Thoracic aorta (tissue), 2 donors: ENCODE data around the gene CDHR5. TPM values are rescaled to one million over a fixed set of nuclear protein-coding genes. Genes with fewer than 3 reads are reported as not detected.

Experiments used
- ATAC-seq: fragments of 150-250 bp; one replicate; pipeline ENCODE4 v1.8.0; 2017; ENCODE audit warnings: low read depth; ENCODE audit not compliant: insufficient number of reproducible peaks, low FRiP score
- DNase-seq: peaks from one replicate; pipeline ENCODE4 v3.0.0-alpha.2; 2020; ENCODE audit warnings: low spot score
- H3K27ac ChIP-seq, 2 donors: fragments of 200-600 bp; sonication (generic); 1 replicate in 1 of 2; 2 replicates in 1 of 2; pipeline ENCODE4 v1.5.1; 2016; ENCODE audit warnings: mild to moderate bottlenecking in 2 of 2, moderate library complexity in 2 of 2
- H3K27me3 ChIP-seq: fragments of 200-600 bp; sonication (generic); replicated peaks from 2 replicates; pipeline ENCODE4 v1.6.0; 2016; ENCODE audit warnings: mild to moderate bottlenecking; ENCODE audit not compliant: insufficient read depth
- H3K36me3 ChIP-seq: fragments of 200-600 bp; sonication (generic); one replicate; pipeline ENCODE4 v1.5.1; 2016
- H3K4me1 ChIP-seq, 2 donors: fragments of 200-600 bp; sonication (generic); 1 replicate in 1 of 2; 2 replicates in 1 of 2; pipeline versions ENCODE4 v1.5.1 to v1.6.0; 2016; ENCODE audit warnings: low read depth in 2 of 2, mild to moderate bottlenecking in 1 of 2; ENCODE audit not compliant: control insufficient read depth in 1 of 2
- H3K4me3 ChIP-seq: fragments of 200-600 bp; sonication (generic); 2 replicates; pipeline ENCODE4 v1.5.1; 2016; ENCODE audit warnings: mild to moderate bottlenecking
- H3K9me3 ChIP-seq: fragments of 200-600 bp; sonication (generic); 2 replicates; pipeline ENCODE4 v1.5.1; 2016
- total RNA-seq, 2 donors: library from RNA; depleted of rRNA; stranded (reverse); fragments of >200 nt; gene quantifications; one replicate each; pipeline versions ENCODE4 v1.1.0 to v1.2.3, GENCODE V29; 2016
- TF ChIP-seq, protein P1 (sequence below): fragments of 200-600 bp; sonication (generic); IDR thresholded peaks from one replicate; pipeline ENCODE4 v1.5.1; 2019; ENCODE audit warnings: antibody characterized with exemption

The CDHR5 gene
- total RNA-seq, 2 donors from 2014 or later: not detected

- H3K27ac ChIP-seq: no peak overlapping the region
- H3K36me3 ChIP-seq: peaks cover 15% of the 10 kb centered on the region
- no peak overlapping the region for H3K4me3 ChIP-seq
- H3K9me3 ChIP-seq: no peaks in the 10 kb centered on the region
- ATAC-seq (no peak), DNase-seq (no peak)
- no peaks in the 10 kb centered on the region for H3K4me1 ChIP-seq
- TF ChIP-seq, protein P1, sequence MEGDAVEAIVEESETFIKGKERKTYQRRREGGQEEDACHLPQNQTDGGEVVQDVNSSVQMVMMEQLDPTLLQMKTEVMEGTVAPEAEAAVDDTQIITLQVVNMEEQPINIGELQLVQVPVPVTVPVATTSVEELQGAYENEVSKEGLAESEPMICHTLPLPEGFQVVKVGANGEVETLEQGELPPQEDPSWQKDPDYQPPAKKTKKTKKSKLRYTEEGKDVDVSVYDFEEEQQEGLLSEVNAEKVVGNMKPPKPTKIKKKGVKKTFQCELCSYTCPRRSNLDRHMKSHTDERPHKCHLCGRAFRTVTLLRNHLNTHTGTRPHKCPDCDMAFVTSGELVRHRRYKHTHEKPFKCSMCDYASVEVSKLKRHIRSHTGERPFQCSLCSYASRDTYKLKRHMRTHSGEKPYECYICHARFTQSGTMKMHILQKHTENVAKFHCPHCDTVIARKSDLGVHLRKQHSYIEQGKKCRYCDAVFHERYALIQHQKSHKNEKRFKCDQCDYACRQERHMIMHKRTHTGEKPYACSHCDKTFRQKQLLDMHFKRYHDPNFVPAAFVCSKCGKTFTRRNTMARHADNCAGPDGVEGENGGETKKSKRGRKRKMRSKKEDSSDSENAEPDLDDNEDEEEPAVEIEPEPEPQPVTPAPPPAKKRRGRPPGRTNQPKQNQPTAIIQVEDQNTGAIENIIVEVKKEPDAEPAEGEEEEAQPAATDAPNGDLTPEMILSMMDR: no peak
- H3K27me3 ChIP-seq: no peaks in the 10 kb centered on the region
Measured at GRCh38 chr11:665062-665703, 40.4 kb upstream of the CDHR5 start.

DNA sequence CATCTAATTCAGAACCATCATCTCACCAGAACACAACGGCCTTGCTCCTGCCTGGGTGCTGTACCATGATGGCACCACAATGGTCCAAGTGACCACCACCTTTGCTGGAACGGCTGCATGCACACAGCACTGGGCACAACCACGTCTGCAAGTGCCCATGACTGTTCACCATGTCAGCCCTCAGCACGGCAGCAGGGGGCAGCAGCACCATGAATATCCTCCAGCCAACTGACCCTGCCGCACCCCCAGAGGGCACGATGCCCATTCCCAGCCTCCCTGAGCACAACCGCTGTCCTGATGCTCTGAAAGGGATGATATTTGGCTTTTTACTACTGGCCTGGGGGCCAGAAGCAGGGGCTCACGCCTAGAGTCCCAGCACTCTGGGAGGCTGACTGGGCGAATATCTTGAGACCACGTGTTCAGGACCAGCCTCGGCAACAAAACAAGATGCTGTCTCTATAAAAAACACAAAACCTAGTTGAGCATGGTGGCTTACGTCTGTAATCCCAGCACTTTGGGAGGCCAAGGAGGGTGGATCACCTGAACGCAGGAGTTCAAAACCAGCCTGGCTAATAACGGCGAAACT lies 38.0 kb upstream of the CDHR5 start:
- Histone ChIP-seq H3K4me1 (no peaks in the 10 kb centered on the region), H3K4me3 (no peak overlapping the region), H3K27me3 (no peaks in the 10 kb centered on the region), H3K27ac (no peak overlapping the region), H3K9me3 (no peaks in the 10 kb centered on the region), H3K36me3 (peaks cover 25% of the 10 kb centered on the region)
- DNase-seq: peak; percentile 25
- peak; percentile 50 for ATAC-seq
- TF ChIP-seq, protein P1: peak; percentile 71

DNA sequence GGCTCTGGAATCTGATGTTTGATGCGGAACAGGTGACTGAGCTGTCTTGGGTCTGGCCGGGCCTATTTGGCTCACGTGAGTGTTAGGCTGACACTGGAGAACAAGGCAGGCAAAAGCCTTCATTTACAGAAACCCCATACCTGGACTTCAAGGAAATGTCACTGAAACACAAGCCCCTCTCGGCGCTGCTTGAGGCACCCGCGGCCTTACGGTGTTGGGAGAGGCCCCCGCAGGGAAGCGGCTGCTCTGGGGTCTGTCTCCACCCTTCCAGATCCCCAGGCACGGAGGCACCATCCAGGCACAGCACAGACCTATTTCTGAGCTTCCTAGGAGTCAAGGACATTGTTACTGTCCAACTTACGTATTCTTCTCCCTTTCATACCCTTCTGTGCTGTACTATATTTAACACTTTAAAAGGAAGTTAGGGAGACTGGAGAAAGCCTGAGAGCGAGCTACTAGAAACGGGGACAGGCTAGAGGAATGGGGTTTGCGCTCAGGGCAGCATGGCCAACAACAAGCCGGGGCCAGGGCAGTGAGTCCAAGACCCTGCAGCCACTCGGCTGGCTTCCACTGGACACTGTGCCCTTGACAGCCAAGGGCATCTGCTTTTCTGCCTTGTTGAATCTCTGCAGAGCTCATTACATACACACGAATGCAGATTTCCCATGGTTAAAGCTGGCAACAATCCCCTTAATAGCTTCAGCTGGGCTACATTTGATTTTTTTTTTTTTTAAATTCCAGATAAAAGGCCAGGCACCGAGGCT lies 36.1 kb upstream of the CDHR5 start:
- Histone ChIP-seq H3K4me3 (no peak overlapping the region), H3K27me3 (no peaks in the 10 kb centered on the region), H3K36me3 (peaks cover 18% of the 10 kb centered on the region), H3K9me3 (no peaks in the 10 kb centered on the region), H3K27ac (no peak overlapping the region), H3K4me1 (no peaks in the 10 kb centered on the region)
- DNase-seq: no peak
- ATAC-seq: no peak
- TF ChIP-seq, protein P1: no peak

DNA sequence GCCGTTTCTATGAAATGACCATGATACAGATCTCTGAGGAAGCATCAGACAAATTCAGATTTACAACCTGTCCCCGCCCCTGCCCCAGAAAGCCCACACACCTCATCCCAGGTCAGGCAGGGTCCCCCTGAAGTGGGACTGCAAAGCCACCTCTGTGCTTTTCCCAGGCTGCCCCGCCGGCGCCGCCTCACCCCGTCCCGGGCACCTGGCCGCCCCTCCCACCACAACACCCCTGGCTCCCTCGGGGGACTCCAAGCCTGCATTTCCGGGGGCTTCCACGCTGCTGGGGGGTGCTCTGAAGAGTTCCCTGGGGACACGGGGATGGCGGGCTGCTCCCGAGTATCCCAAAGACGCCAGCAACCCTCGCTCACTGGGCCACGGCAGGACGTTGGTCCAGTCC lies 35.5 kb upstream of the CDHR5 start:
- no peaks in the 10 kb centered on the region for H3K9me3 ChIP-seq
- H3K27ac ChIP-seq: no peak overlapping the region
- H3K36me3 ChIP-seq: peaks cover 18% of the 10 kb centered on the region
- H3K4me3 ChIP-seq: no peak overlapping the region
- TF ChIP-seq, protein P1: no peak
- no peaks in the 10 kb centered on the region for H3K27me3 ChIP-seq
- no peaks in the 10 kb centered on the region for H3K4me1 ChIP-seq
- ATAC-seq (no peak), DNase-seq (no peak)

DNA sequence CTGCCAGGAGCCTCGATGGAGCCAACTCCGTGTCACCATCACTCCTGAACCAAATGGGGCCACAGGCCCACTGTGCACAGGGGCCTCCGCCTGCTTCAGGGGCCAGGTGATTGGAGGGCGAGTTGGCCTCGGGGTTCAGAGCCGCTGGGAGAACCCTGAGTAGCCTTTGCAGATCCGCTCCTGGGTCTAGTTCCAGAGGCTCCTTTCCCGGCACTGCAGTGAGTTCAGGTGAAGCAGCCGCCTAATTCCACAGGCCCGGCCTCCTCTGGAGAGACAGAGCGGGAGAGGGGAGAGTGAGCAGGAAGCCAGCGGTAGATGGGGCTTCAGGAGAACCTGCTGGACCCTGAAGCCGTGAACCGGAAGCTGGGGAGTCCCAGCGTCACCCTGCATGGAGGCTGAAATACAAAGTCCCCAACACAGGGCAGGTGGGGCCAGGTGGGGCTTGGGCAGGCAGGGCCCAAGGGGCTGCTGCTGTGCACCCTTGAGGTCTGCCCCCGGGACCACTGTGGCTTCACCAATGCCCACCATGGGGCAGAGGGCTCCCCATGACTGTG lies 34.9 kb upstream of the CDHR5 start:
- H3K36me3 ChIP-seq: peaks cover 18% of the 10 kb centered on the region
- H3K4me1 ChIP-seq: no peaks in the 10 kb centered on the region
- no peak overlapping the region for H3K4me3 ChIP-seq
- no peaks in the 10 kb centered on the region for H3K9me3 ChIP-seq
- TF ChIP-seq, protein P1: no peak
- ATAC-seq (no peak), DNase-seq (no peak)
- H3K27ac ChIP-seq: no peak overlapping the region
- H3K27me3 ChIP-seq: no peaks in the 10 kb centered on the region
